Brain microvascular endothelial cell (primary cell): ENCODE results near the gene KCNN3.

Source experiments
- DNase-seq: peaks from one replicate; pipeline ENCODE4 v3.0.0-alpha.2; 2020
- H3K27ac ChIP-seq: fragments of 250-450 bp; sonication (Bioruptor Pico); 2 replicates; pipeline ENCODE4 v1.5.1; 2020; ENCODE audit warnings: mild to moderate bottlenecking, moderate library complexity
- H3K27me3 ChIP-seq: fragments of 250-450 bp; sonication (Bioruptor Pico); replicated peaks from 2 replicates; pipeline ENCODE4 v1.5.1; 2020; ENCODE audit warnings: mild to moderate bottlenecking
- H3K36me3 ChIP-seq: fragments of 250-450 bp; sonication (Bioruptor Pico); replicated peaks from 2 replicates; pipeline ENCODE4 v1.5.1; 2020; ENCODE audit warnings: mild to moderate bottlenecking
- H3K4me3 ChIP-seq: 2 replicates; pipeline ENCODE4 v1.5.1; 2011; ENCODE audit warnings: low read depth, mild to moderate bottlenecking, control low read depth, low read length, moderate library complexity
- CTCF ChIP-seq: IDR thresholded peaks from 2 replicates; pipeline ENCODE4 v1.5.1; 2011; ENCODE audit warnings: low read depth, mild to moderate bottlenecking, moderate library complexity, low read length, control low read depth, inconsistent platforms; ENCODE audit errors: missing control alignments
- in situ Hi-C: cut with HindIII; loops from 2 replicates; pipeline ENCODE4 v1.10.0; 2017; ENCODE audit warnings: low sequenced_read_pairs, low pct_ligation_motif_present

Gene KCNN3

GRCh38 chr1:154837034-154837671 lies 32.9 kb downstream of the KCNN3 start:
- no peaks in the 10 kb centered on the region for H3K36me3 ChIP-seq
- in situ Hi-C loops: no loop called here
- H3K4me3 ChIP-seq: no peak overlapping the region
- no peak overlapping the region for H3K27ac ChIP-seq
- H3K27me3 ChIP-seq: no peaks in the 10 kb centered on the region
- no peak for TF ChIP-seq CTCF
- no peak for DNase-seq

GRCh38 chr1:154835531-154836324 lies 34.4 kb downstream of the KCNN3 start:
- in situ Hi-C loops: no loop called here
- DNase-seq: no peak
- no peak for TF ChIP-seq CTCF

GRCh38 chr1:154833841-154834240 lies 36.2 kb downstream of the KCNN3 start:
- H3K27ac ChIP-seq: no peak overlapping the region
- no peak for DNase-seq
- H3K4me3 ChIP-seq: no peak overlapping the region
- no peak for TF ChIP-seq CTCF
- in situ Hi-C loops: no loop called here
- H3K36me3 ChIP-seq: no peaks in the 10 kb centered on the region
- H3K27me3 ChIP-seq: no peaks in the 10 kb centered on the region

More at GRCh38 chr1:154835531-154836324, 34.4 kb downstream of the KCNN3 start:
- no peaks in the 10 kb centered on the region for H3K27me3 ChIP-seq
- H3K36me3 ChIP-seq: no peaks in the 10 kb centered on the region
- H3K4me3 ChIP-seq: no peak overlapping the region
- no peak overlapping the region for H3K27ac ChIP-seq

- H3K36me3 ChIP-seq: no peaks in the 10 kb centered on the region
- no peak overlapping the region for H3K27ac ChIP-seq
- no peaks in the 10 kb centered on the region for H3K27me3 ChIP-seq
- no peak for TF ChIP-seq CTCF
- in situ Hi-C loops: no loop called here
- no peak overlapping the region for H3K4me3 ChIP-seq
- no peak for DNase-seq
Measured at GRCh38 chr1:154833209-154833608, 36.9 kb downstream of the KCNN3 start.

GRCh38 chr1:154832384-154832783 lies 37.7 kb downstream of the KCNN3 start:
- TF ChIP-seq CTCF: no peak
- H3K4me3 ChIP-seq: no peak overlapping the region
- H3K27ac ChIP-seq: no peak overlapping the region
- no peaks in the 10 kb centered on the region for H3K27me3 ChIP-seq
- no peaks in the 10 kb centered on the region for H3K36me3 ChIP-seq
- DNase-seq: no peak
- in situ Hi-C loops: no loop called here
